ENCODE measurements around the gene SCGB1A1.

Gene SCGB1A1

DNA sequence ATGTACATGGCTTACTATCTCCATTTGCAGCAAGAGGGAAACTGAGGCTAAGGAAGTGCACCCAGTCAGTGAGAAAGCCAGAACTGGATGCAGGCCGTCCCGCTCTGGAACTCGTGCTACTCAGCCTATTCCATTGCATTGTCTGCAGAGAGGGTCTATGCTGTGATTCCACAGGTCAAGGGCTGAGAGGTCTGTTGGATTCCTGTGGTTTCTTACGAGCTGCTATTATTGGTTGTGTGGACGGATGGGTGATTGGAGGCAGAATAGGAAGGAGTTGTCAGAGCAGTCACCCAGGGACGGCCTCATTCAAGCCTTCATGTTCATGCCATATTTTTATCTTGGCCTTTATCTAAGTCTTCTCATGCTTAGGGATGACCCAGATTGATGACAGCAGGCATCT is 33.4 kb downstream of the SCGB1A1 start:
- Histone ChIP-seq H3K4me3 (ENCODE audit: low read depth in 1 of 2, low read length in 1 of 2) (no peak overlapping the region), H3K4me1 (ENCODE audit: control insufficient read depth in 1 of 2, insufficient read depth in 1 of 2, low read depth in 1 of 2, low read length in 1 of 2) (no peaks in the 10 kb centered on the region), H3K27ac (no peak overlapping the region), H3K36me3 (no peaks in the 10 kb centered on the region), H3K9me3 (no peaks in the 10 kb centered on the region), H3K27me3 (peaks cover 8% of the 10 kb centered on the region)
- TF ChIP-seq CTCF (IDR thresholded peaks at IDR 0.05): no peak

GRCh38 chr11:62452839-62453468 is 34.1 kb downstream of the SCGB1A1 start:
- TF ChIP-seq CTCF (IDR thresholded peaks at IDR 0.05): no peak
- Histone ChIP-seq H3K4me3 (ENCODE audit: low read depth in 1 of 2, low read length in 1 of 2) (no peak overlapping the region), H3K27ac (no peak overlapping the region), H3K36me3 (no peaks in the 10 kb centered on the region), H3K9me3 (no peaks in the 10 kb centered on the region), H3K27me3 (peaks cover under 1% of the 10 kb centered on the region), H3K4me1 (ENCODE audit: control insufficient read depth in 1 of 2, insufficient read depth in 1 of 2, low read depth in 1 of 2, low read length in 1 of 2) (no peaks in the 10 kb centered on the region)

DNA sequence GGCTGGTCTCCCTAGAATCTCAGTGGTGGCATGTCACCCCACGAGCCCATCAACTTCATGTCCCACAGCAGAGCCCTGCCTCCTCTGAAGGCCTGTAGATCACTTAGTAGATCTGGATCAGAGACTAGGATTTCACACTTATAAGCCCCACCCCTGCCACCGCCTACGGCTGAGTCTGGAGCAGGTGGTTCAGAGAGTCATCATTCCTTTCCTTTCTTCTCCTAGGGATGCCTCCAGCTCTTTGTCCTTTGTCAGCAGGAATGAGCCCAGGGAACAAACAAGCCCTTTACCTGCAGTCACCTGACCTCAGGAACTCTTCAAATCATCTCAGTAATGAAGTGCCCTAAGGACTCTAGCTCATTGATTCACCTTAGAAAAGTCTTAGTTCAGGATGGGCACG is 37.8 kb downstream of the SCGB1A1 start:
- H3K4me1 ChIP-seq (ENCODE audit: control insufficient read depth in 1 of 2, insufficient read depth in 1 of 2, low read depth in 1 of 2, low read length in 1 of 2): no peaks in the 10 kb centered on the region
- no peaks in the 10 kb centered on the region for H3K9me3 ChIP-seq
- no peak for TF ChIP-seq CTCF (IDR thresholded peaks at IDR 0.05)
- H3K27me3 ChIP-seq: no peaks in the 10 kb centered on the region
- no peak overlapping the region for H3K27ac ChIP-seq
- no peaks in the 10 kb centered on the region for H3K36me3 ChIP-seq
- H3K4me3 ChIP-seq (ENCODE audit: low read depth in 1 of 2, low read length in 1 of 2): no peak overlapping the region

- no peak overlapping the region for H3K27ac ChIP-seq
- H3K4me3 ChIP-seq (ENCODE audit: low read depth in 1 of 2, low read length in 1 of 2): no peak overlapping the region
These were observed 38.6 kb downstream of the SCGB1A1 start for GRCh38 chr11:62457478-62457877.

DNA sequence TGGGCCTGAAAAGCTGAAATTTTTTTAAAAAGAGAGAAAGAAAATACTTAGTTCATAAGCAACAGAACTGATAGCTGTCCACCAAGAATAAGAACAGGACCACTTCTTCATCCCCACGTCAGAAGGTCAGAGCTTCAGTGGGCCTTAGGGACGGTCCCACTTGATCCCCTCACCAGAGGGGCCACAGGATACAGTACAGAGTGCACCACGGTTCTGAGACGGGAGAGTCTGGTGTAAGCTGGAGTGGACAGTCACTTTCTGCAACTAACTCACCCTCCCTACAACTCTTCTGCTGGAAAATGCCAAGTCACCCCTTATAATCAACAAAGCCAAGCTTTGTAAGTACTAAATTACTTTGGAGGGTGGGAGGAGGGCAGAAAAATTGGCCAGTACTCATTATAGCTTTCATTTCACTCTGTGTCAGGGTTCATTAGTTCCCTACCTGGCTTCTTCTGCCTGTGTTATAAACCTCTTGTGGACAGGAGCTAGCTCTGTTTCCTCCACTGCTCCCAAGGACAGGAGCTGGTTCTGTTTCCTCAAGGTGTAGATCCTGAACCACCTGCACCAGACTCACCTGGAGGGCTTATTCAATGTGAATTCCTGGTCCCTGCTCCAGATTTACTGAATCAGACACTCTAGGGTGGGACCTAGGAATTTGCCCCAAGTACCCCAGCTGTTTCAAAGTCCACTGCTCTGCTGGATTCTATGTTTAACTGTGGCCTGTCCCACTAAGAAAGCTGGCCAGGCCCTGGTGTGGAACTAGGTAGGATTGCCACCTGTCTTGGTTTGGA is 39.6 kb downstream of the SCGB1A1 start:
- Histone ChIP-seq H3K4me3 (ENCODE audit: low read depth in 1 of 2, low read length in 1 of 2) (no peak overlapping the region), H3K27ac (no peak overlapping the region), H3K27me3 (no peaks in the 10 kb centered on the region), H3K9me3 (no peaks in the 10 kb centered on the region), H3K36me3 (no peaks in the 10 kb centered on the region), H3K4me1 (ENCODE audit: control insufficient read depth in 1 of 2, insufficient read depth in 1 of 2, low read depth in 1 of 2, low read length in 1 of 2) (no peaks in the 10 kb centered on the region)
- no peak for TF ChIP-seq CTCF (IDR thresholded peaks at IDR 0.05)

More at GRCh38 chr11:62457478-62457877, 38.6 kb downstream of the SCGB1A1 start:
- no peak for TF ChIP-seq CTCF (IDR thresholded peaks at IDR 0.05)
- Histone ChIP-seq H3K27me3 (no peaks in the 10 kb centered on the region), H3K4me1 (ENCODE audit: control insufficient read depth in 1 of 2, insufficient read depth in 1 of 2, low read depth in 1 of 2, low read length in 1 of 2) (no peaks in the 10 kb centered on the region), H3K9me3 (no peaks in the 10 kb centered on the region), H3K36me3 (no peaks in the 10 kb centered on the region)

Data from neutrophil (primary cell).